HFFc6 (cell line): ENCODE measurements around the gene LAS1L. TPM values are rescaled to one million over a fixed set of nuclear protein-coding genes. Genes with fewer than 3 reads are reported as not detected.
"Not testable (repeated sequence)": the region's sequence is repeated elsewhere in the genome, so short reads cannot be mapped to it uniquely, and the experiment has no call there.

Source experiments
- DNase-seq: peaks from one replicate; pipeline ENCODE4 v3.0.0-alpha.2; 2018
- H3K27ac Mint-ChIP-seq: 2 replicates; pipeline ENCODE4 v1.8.0; 2020; ENCODE audit warnings: mild to moderate bottlenecking, mixed read lengths
- H3K27me3 Mint-ChIP-seq: 2 replicates; pipeline ENCODE4 v1.8.0; 2021; ENCODE audit warnings: mild to moderate bottlenecking, moderate library complexity, mixed read lengths; ENCODE audit not compliant: insufficient read depth
- H3K36me3 Mint-ChIP-seq: 2 replicates; pipeline ENCODE4 v1.8.0; 2021; ENCODE audit warnings: low read depth, mixed read lengths
- H3K4me1 Mint-ChIP-seq: 2 replicates; pipeline ENCODE4 v1.8.0; 2020; ENCODE audit warnings: low read depth, mixed read lengths
- H3K4me3 Mint-ChIP-seq: 2 replicates; pipeline ENCODE4 v1.8.0; 2020; ENCODE audit warnings: mild to moderate bottlenecking, moderate library complexity, mixed read lengths
- H3K9me3 Mint-ChIP-seq: 2 replicates; pipeline ENCODE4 v1.8.0; 2020; ENCODE audit warnings: mild to moderate bottlenecking, mixed read lengths
- CTCF ChIP-seq: fragments of 200-600 bp; sonication (generic); IDR thresholded peaks from 2 replicates; pipeline ENCODE4 v1.5.0; 2021; ENCODE audit warnings: antibody characterized with exemption, mild to moderate bottlenecking
- total RNA-seq, 6 experiments: library from RNA; stranded (reverse); fragmentation: NEBNext Ultra II Directional; extraction: Animal tissue kit (Norgen Biotek cat#: 25700); gene quantifications; 2 replicates in 1 of 6; 3 replicates in 5 of 6; pipeline ENCODE4 v1.2.3, GENCODE V29; 2021

LAS1L gene
- total RNA-seq, 6 experiments from 2014 or later, result 29.2 to 33.0 (median 31.9) TPM

- no peak for DNase-seq
- peaks cover 8% of the 10 kb centered on the region for H3K4me1 Mint-ChIP-seq
- H3K4me3 Mint-ChIP-seq, result no peak overlapping the region
- H3K9me3 Mint-ChIP-seq, result no peaks in the 10 kb centered on the region
- TF ChIP-seq CTCF, result no peak
- H3K36me3 Mint-ChIP-seq, result no peaks in the 10 kb centered on the region
- H3K27ac Mint-ChIP-seq, result no peak overlapping the region
- H3K27me3 Mint-ChIP-seq, result peaks cover 6% of the 10 kb centered on the region
Observed at GRCh38 chrX:65575022-65575421, 40.4 kb upstream of the LAS1L start.

GRCh38 chrX:65574356-65574755 lies 39.8 kb upstream of the LAS1L start:
- H3K4me1 Mint-ChIP-seq, result peaks cover 8% of the 10 kb centered on the region
- no peak overlapping the region for H3K27ac Mint-ChIP-seq
- H3K36me3 Mint-ChIP-seq, result no peaks in the 10 kb centered on the region
- no peak overlapping the region for H3K4me3 Mint-ChIP-seq
- no peaks in the 10 kb centered on the region for H3K9me3 Mint-ChIP-seq
- H3K27me3 Mint-ChIP-seq, result peaks cover 4% of the 10 kb centered on the region
- no peak for DNase-seq
- TF ChIP-seq CTCF, result no peak

- H3K27me3 Mint-ChIP-seq, result peaks cover 4% of the 10 kb centered on the region
- H3K4me3 Mint-ChIP-seq, result no peak overlapping the region
- H3K9me3 Mint-ChIP-seq, result no peaks in the 10 kb centered on the region
- no peak for TF ChIP-seq CTCF
- H3K36me3 Mint-ChIP-seq, result no peaks in the 10 kb centered on the region
- H3K27ac Mint-ChIP-seq, result no peak overlapping the region
- peaks cover 8% of the 10 kb centered on the region for H3K4me1 Mint-ChIP-seq
- DNase-seq, result no peak
Observed at GRCh38 chrX:65572971-65573370, 38.4 kb upstream of the LAS1L start.

GRCh38 chrX:65562850-65563249 lies 28.3 kb upstream of the LAS1L start:
- not testable (repeated sequence) for DNase-seq, H3K9me3 Mint-ChIP-seq, H3K27ac Mint-ChIP-seq, H3K36me3 Mint-ChIP-seq, H3K4me1 Mint-ChIP-seq, H3K27me3 Mint-ChIP-seq, H3K4me3 Mint-ChIP-seq

GRCh38 chrX:65551489-65552339 lies 17.1 kb upstream of the LAS1L start:
- TF ChIP-seq CTCF, result no peak
- Mint-ChIP-seq H3K4me1 (no peaks in the 10 kb centered on the region), H3K27ac (no peak overlapping the region), H3K27me3 (peaks cover 6% of the 10 kb centered on the region), H3K9me3 (no peaks in the 10 kb centered on the region), H3K36me3 (no peaks in the 10 kb centered on the region), H3K4me3 (no peak overlapping the region)
- no peak for DNase-seq

GRCh38 chrX:65551086-65551485 lies 16.5 kb upstream of the LAS1L start:
- no peaks in the 10 kb centered on the region for H3K9me3 Mint-ChIP-seq

More at GRCh38 chrX:65551086-65551485, 16.5 kb upstream of the LAS1L start:
- Mint-ChIP-seq H3K27me3 (peaks cover 6% of the 10 kb centered on the region), H3K27ac (no peak overlapping the region), H3K4me3 (no peak overlapping the region), H3K36me3 (no peaks in the 10 kb centered on the region), H3K4me1 (no peaks in the 10 kb centered on the region)
- no peak for TF ChIP-seq CTCF
- no peak for DNase-seq
